Activated naive CD4-positive, alpha-beta T cell (primary cell): ENCODE measurements around the gene ALOXE3.

Experiments
- DNase-seq, 4 experiments: peaks; one replicate each; lab custom pipeline; 2025; lab: John Stamatoyannopoulos, UW

The ALOXE3 gene

DNA sequence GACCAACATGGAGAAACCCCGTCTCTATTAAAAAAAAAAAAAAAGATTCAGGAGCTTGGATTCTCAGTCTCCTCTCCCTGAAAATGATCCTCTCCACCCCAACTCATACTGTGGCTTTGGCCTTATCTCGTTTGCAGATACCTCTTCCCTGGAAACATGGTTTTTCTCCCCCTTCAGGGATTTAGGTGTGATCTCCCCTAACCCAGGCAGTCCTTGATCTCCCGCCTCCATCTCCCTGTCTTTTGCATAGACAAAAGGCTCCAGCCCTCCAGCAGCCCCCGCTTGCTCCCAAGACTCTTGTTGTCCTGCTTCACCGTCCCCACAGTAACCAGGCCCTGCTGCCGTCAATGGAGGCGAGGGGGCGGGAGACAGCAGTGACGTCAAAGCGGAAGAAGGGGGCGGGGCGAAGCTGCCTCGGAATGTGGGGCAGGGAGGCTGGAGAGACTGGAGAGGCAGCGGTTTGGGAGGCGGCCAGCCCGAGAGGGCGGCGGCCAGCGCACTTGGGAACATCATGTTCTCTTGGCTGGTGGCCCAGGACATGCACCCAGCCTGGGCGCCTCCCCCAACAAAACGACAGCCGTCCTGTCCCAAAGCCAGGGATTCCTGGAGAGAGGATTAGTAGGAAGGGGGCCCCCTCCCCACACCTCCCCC, 35.8 kb upstream of the ALOXE3 start:
- peak; percentile 45 to 77 (median 69) for DNase-seq

DNA sequence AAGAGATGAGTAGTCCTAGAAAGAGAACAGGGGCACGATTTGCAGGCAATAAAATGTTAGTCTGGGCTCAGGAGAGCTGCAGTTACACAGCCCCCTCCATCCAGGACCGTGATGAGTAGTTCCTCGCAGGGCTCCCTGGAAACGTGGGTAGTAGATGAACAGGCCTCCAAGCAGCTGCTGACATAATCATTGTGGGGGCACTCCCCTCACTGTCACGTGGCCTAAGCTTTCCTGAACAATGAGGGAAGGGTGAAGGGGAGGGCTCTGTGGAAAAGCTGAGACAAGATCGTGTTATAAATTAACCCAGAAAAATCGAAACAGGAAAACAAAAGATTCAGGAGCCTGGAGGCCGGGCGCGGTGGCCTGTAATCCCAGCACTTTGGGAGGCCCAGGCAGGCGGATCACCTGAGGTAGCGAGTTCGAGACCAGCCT, 35.2 kb upstream of the ALOXE3 start:
- no peak for DNase-seq

DNA sequence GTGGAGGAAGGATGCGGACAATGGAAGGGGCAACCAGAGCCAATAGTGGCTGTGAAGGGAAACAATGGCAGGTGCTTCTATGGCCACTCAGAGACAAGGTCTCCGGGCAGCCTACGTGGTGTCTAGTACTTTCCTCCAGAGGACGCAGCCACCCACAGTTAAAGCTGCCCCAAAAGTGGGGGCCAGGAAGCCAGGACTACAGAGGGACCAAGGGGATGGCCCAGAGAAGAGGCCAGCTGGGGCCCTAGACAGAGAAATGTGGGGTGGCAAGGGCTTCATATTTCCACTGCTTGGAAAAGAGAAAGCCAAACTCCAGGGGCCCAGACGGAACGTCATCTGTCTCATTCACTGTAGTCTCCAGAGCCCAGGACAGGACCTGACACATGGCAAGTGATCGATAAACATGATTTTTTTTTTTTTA, 34.7 kb upstream of the ALOXE3 start:
- DNase-seq: no peak

- peak; percentile 40 to 64 (median 51) for DNase-seq
Measured at GRCh38 chr17:8152112-8152775, 33.9 kb upstream of the ALOXE3 start, which contains the start of gene PER1. Gene PER1, minus strand, starts transcription at chr17:8152404. Its CDS starts 1,698 bp downstream, at chr17:8150706.

DNA sequence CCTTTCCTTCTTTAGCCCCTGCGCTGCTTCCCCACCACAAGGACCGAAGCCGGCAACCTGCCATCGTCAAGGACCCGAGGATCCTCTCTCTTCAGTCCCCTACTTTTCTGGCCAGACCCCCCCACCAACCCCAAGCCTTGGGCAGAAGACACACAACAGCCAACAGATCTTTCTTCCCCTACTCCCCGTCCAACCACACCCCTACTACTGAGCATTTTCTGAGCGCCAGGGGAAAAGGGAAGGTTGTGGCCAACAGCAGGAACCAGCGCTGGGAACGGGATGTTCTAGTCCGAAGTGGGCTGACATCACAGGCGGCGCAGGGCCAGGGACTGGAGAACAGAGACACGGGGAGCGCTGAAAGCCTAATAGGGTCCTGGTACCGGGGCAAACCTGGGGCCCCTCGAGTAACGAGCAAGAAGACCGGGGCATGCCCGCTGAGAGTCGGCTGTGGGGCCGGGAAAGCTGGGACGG, 33.4 kb upstream of the ALOXE3 start:
- DNase-seq: peak in 2 of 4 experiments; percentile 21 to 23

GRCh38 chr17:8151120-8151640, 32.9 kb upstream of the ALOXE3 start:
- DNase-seq: peak; percentile 63 to 87 (median 72)

DNA sequence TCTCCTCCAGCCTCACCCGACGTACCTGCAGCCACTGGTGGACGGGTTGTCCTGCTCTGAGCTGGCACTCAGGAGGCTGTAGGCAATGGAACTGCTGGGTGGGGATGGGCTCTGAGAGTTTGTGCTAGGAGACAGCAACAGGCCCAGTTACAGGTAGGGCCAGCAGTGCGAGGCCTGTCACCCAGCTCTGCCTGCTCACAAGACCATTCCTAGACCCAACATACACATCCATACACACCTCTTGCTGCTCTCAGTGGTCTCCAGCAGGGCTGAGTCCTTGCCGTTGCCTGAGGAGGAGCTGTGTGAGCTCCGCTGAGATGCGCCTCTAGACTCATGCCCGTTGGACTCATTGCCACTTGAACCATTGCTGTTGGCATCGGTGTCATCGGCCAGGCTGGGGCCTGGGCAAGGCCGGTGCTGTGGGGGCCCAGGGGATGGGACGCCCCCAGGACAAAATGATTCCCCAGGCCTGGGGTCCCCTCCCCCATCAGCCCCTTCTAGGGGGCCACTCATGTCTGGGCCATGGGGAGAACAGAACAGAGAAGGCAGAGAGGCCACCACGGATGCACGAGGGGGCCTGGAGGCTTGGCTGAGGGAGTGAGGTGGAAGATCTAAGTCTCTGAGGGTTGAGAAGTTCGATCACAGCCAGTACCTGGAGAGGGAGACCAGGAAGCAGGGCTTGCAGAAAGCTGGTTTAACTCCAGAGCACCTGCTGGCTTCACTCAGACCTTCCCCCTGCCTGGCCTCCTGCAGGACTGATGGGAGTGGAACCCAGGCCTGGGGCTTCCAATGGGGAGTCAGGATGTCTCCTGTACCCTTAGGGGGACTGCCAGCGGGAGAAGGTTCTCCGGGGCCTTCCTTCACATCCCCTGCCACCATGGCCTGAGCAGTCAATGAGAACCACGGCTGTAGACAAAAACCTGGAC, 32.1 kb upstream of the ALOXE3 start:
- DNase-seq: no peak

GRCh38 chr17:8149419-8150193, 31.3 kb upstream of the ALOXE3 start:
- DNase-seq: no peak

DNA sequence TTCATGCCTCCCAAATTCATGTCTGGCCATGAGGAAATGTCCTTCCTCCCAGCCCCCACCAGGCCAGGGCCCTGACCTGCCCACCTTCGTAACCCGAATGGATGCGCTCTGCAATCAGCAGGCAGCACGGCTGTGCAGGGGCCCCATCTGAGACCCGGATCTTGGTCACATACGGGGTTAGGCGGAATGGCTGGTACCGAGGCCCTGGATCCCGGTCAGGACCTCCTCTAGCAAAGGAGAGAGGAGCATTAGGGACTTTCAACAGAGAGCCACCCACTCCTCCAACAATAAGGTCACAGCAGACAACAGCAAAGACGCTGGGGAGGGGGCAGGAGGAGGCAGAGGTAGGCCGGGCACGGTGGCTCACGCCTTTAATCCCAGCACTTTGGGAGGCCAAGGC, 30.2 kb upstream of the ALOXE3 start:
- no peak for DNase-seq

- DNase-seq: no peak
Measured at GRCh38 chr17:8147805-8148404, 29.6 kb upstream of the ALOXE3 start.

GRCh38 chr17:8147141-8147804, 29.0 kb upstream of the ALOXE3 start:
- no peak for DNase-seq

GRCh38 chr17:8146381-8147140, 28.2 kb upstream of the ALOXE3 start:
- DNase-seq: no peak

DNA sequence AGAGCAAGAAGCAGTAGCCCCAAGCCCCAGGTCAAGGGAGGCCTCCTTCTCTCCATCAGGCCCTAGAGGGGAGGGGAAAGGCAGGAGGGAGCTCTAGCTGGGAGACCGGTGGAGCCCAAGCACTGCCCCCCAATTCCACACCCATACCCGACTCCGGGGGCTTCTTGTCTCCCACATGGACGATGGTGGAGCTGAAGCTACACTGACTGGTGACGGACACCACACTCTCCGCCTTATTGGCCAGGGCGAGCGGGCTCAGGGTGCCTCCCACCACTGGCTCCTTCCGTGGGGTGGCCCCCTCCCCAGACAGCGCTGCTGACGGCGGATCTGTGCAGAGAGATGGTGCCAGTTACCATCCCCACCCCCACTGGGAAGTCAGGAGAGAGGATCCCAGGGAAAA, 27.5 kb upstream of the ALOXE3 start:
- no peak for DNase-seq

GRCh38 chr17:8144401-8145231, 26.3 kb upstream of the ALOXE3 start:
- no peak for DNase-seq

- no peak for DNase-seq
Measured at GRCh38 chr17:8143581-8144400, 25.5 kb upstream of the ALOXE3 start.

GRCh38 chr17:8142887-8143580, 24.7 kb upstream of the ALOXE3 start:
- no peak for DNase-seq
